Endothelial cell of umbilical vein (primary cell): Measurements from ENCODE around the gene OR52I2. TPM values are rescaled to one million over a fixed set of nuclear protein-coding genes. Genes with fewer than 3 reads are reported as not detected.

Source experiments
- BruUV-seq: library from RNA; stranded (reverse); fragments of 400-500 nt; replicated peaks from 2 replicates; lab custom pipeline; 2021; lab: Mats Ljungman, UMichigan
- CTCF ChIA-PET: fragments of 300-600, 350-600 bp; sonication (Branson Sonifier 250); formaldehyde crosslinking; loops from one replicate; lab custom pipeline; 2021; ENCODE audit warnings: antibody characterized with exemption, inconsistent platforms; lab: Charles Lee
- POLR2A ChIA-PET: fragments of 300-600, 350-600 bp; sonication (Branson Sonifier 250); formaldehyde crosslinking; loops from one replicate; lab custom pipeline; 2021; ENCODE audit warnings: antibody characterized with exemption, inconsistent platforms; lab: Charles Lee
- DNase-seq: peaks from one replicate; pipeline ENCODE4 v3.0.0-alpha.2; 2011; ENCODE audit warnings: low read depth, low spot score
- FAIRE-seq: peaks from 2 replicates; lab custom pipeline; 2011; peaks lifted over from hg19 to GRCh38; lab: Jason Lieb, UNC
- H2AFZ ChIP-seq: 2 replicates; pipeline ENCODE4 v1.6.0; 2012; ENCODE audit warnings: low read depth, low read length, control low read depth, inconsistent platforms
- H3K27ac ChIP-seq: 2 replicates; pipeline ENCODE4 v1.5.1; 2011; ENCODE audit warnings: low read depth, mild to moderate bottlenecking, control low read depth, low read length, moderate library complexity; ENCODE audit not compliant: insufficient read depth
- H3K27me3 ChIP-seq, 2 experiments: 2 replicates each; pipeline versions ENCODE4 v1.6.0 to v1.6.1; 2011; ENCODE audit warnings: low read length in 2 of 2, mixed read lengths in 1 of 2; ENCODE audit not compliant: control insufficient read depth in 2 of 2, insufficient read depth in 2 of 2
- H3K36me3 ChIP-seq, 2 experiments: 2 replicates in 1 of 2; 3 replicates in 1 of 2; pipeline ENCODE4 v1.5.1; 2011; ENCODE audit warnings: low read length in 2 of 2, mild to moderate bottlenecking in 1 of 2, moderate library complexity in 1 of 2; ENCODE audit not compliant: control insufficient read depth in 2 of 2, insufficient read depth in 2 of 2; ENCODE audit errors: extremely low read depth in 1 of 2
- H3K4me1 ChIP-seq: 3 replicates; pipeline ENCODE4 v1.5.1; 2011; ENCODE audit warnings: mild to moderate bottlenecking, low read length; ENCODE audit not compliant: control insufficient read depth, insufficient read depth; ENCODE audit errors: extremely low read depth
- H3K4me2 ChIP-seq: 2 replicates; pipeline ENCODE4 v1.6.1; 2011; ENCODE audit warnings: low read length, control low read depth, mixed read lengths; ENCODE audit not compliant: insufficient read depth
- H3K4me3 ChIP-seq, 3 experiments: fragments of 200-600 bp in 1 of 3; sonication (generic), shearing (Covaris generic) in 1 of 3; replicated peaks in 1 of 3; 2 replicates each; pipeline ENCODE4 v1.5.1; 2011 to 2016; ENCODE audit warnings: control low read depth in 3 of 3, low read length in 3 of 3, mild to moderate bottlenecking in 2 of 3, inconsistent platforms in 1 of 3, low read depth in 1 of 3, moderate library complexity in 1 of 3; ENCODE audit not compliant: insufficient read depth in 1 of 3
- H3K79me2 ChIP-seq: 2 replicates; pipeline ENCODE4 v1.6.0; 2012; ENCODE audit warnings: low read length, inconsistent platforms; ENCODE audit not compliant: control insufficient read depth, insufficient read depth
- H3K9ac ChIP-seq: replicated peaks from 2 replicates; pipeline ENCODE3; 2011; ENCODE audit warnings: low read length, control low read depth; ENCODE audit not compliant: insufficient read depth; ENCODE audit errors: extremely low read depth
- H3K9me1 ChIP-seq: replicated peaks from 3 replicates; pipeline ENCODE4 v1.6.0; 2011; ENCODE audit warnings: mild to moderate bottlenecking, low read length; ENCODE audit not compliant: control insufficient read depth, insufficient read depth; ENCODE audit errors: extremely low read depth
- H3K9me3 ChIP-seq: replicated peaks from 2 replicates; pipeline ENCODE4 v1.5.1; 2012; ENCODE audit warnings: low read length, inconsistent platforms; ENCODE audit not compliant: control insufficient read depth, insufficient read depth
- H4K20me1 ChIP-seq: replicated peaks from 2 replicates; pipeline ENCODE3; 2011; ENCODE audit warnings: mild to moderate bottlenecking, low read length; ENCODE audit not compliant: control insufficient read depth, insufficient read depth; ENCODE audit errors: extremely low read depth
- CTCF ChIP-seq, 2 donors: IDR thresholded peaks; 1 replicate in 1 of 2; 2 replicates in 1 of 2; pipeline ENCODE4 v1.5.1; 2011; ENCODE audit warnings: low read length in 2 of 2, mild to moderate bottlenecking in 2 of 2, moderate library complexity in 2 of 2, control low read depth in 1 of 2, inconsistent platforms in 1 of 2, low read depth in 1 of 2; ENCODE audit not compliant: insufficient read depth in 1 of 2; ENCODE audit errors: extremely low read depth in 1 of 2
- EZH2 ChIP-seq: IDR thresholded peaks from 2 replicates; pipeline ENCODE4 v1.6.1; 2012; ENCODE audit warnings: borderline replicate concordance, low read depth, mild to moderate bottlenecking, moderate library complexity, low read length, inconsistent platforms; ENCODE audit not compliant: severe bottlenecking
- FOS ChIP-seq: IDR thresholded peaks from 2 replicates; pipeline ENCODE4 v1.6.1; 2011; ENCODE audit warnings: mild to moderate bottlenecking, low read length, moderate library complexity, borderline replicate concordance; ENCODE audit not compliant: insufficient read depth
- GATA2 ChIP-seq: IDR thresholded peaks from 2 replicates; pipeline ENCODE4 v1.7.0; 2011; ENCODE audit warnings: low read depth, mild to moderate bottlenecking, moderate library complexity, mixed read lengths, low read length; ENCODE audit not compliant: insufficient read length, insufficient read depth
- JUN ChIP-seq: IDR thresholded peaks from 2 replicates; pipeline ENCODE4 v1.6.1; 2011; ENCODE audit warnings: borderline replicate concordance, low read depth; ENCODE audit not compliant: insufficient read length, insufficient read depth
- MAX ChIP-seq: IDR thresholded peaks from 2 replicates; pipeline ENCODE4 v1.6.1; 2011; ENCODE audit not compliant: insufficient read depth, insufficient read length
- MYC ChIP-seq: IDR thresholded peaks from one replicate; pipeline ENCODE4 v1.6.1; 2011; ENCODE audit warnings: mild to moderate bottlenecking, low read depth, low read length
- POLR2A ChIP-seq: IDR thresholded peaks from 2 replicates; pipeline ENCODE4 v1.6.1; 2012; ENCODE audit warnings: low read depth, mild to moderate bottlenecking, control low read depth, low read length
- POLR2AphosphoS5 ChIP-seq: IDR thresholded peaks from 2 replicates; pipeline ENCODE4 v1.6.1; 2012; ENCODE audit warnings: low read depth, mild to moderate bottlenecking, control low read depth, low read length, moderate library complexity; ENCODE audit not compliant: insufficient read depth
- dilution Hi-C: fragments of 300-500 bp; cut with MboI; formaldehyde crosslinking; loops from one replicate; pipeline ENCODE4 v1.15.0; 2019; ENCODE audit warnings: low sequenced_read_pairs; ENCODE audit not compliant: extremely low pct_ligation_motif_present
- intact Hi-C: fragments of 100-400 bp; cut with micrococcal nuclease; formaldehyde crosslinking; loops from one replicate; pipeline ENCODE4 v1.10.0; 2022
- polyA plus RNA-seq, 4 experiments: library from polyadenylated mRNA; depleted of rRNA in 3 of 4; stranded (reverse) in 3 of 4; unstranded in 1 of 4; fragments of >200 nt; gene quantifications; 2 replicates each; pipeline versions ENCODE4 v1.2.1 to v1.2.3, GENCODE V29; 2011 to 2012; ENCODE audit warnings: missing spikeins in 1 of 4
- total RNA-seq: library from RNA; stranded (reverse); gene quantifications from 2 replicates; pipeline ENCODE4 v1.2.3, GENCODE V29; 2021

Gene OR52I2
- total and polyA plus RNA-seq, 2 donors (not counting 3 experiments of a cell fraction or from before 2014, with no cell fraction given), result not detected

- Histone ChIP-seq H3K79me2 (no peaks in the 10 kb centered on the region), H3K27ac (no peak overlapping the region), H3K9me3 (no peaks in the 10 kb centered on the region), H4K20me1 (no peaks in the 10 kb centered on the region), H3K4me2 (no peak overlapping the region), H3K36me3 (no peaks in the 10 kb centered on the region), H3K9me1 (no peaks in the 10 kb centered on the region), H3K27me3 (no peaks in the 10 kb centered on the region), H2AFZ (no peak overlapping the region), H3K4me3 (no peak overlapping the region), H3K9ac (no peak overlapping the region), H3K4me1 (no peaks in the 10 kb centered on the region)
- DNase-seq (no peak), FAIRE-seq (no peak)
- no TSS peak for BruUV-seq
- intact Hi-C loops (no loop called here), dilution Hi-C loops (no loop called here)
- ChIA-PET CTCF (no interaction called here), POLR2A (no interaction called here)
- no peak for TF ChIP-seq MAX
- TF ChIP-seq GATA2, result no peak
- TF ChIP-seq MYC, result no peak
- no peak for TF ChIP-seq POLR2A
- no peak for TF ChIP-seq CTCF (IDR thresholded peaks at IDR 0.05; ENCODE audit: extremely low read depth in 1 of 2, insufficient read depth in 1 of 2, low read depth in 1 of 2, low read length in 2 of 2)
- TF ChIP-seq POLR2AphosphoS5, result no peak
- no peak for TF ChIP-seq FOS
- no peak for TF ChIP-seq JUN
- no peak for TF ChIP-seq EZH2
Observed at GRCh38 chr11:4642043-4642442, 60.5 kb downstream of the OR52I2 start.

Other genes with a start within 250 kb of the OR52I2 start
- not detected in 2 replicates for gene OR52B4, start 213.4 kb upstream of the OR52I2 start, total RNA-seq
- not detected in 2 replicates for gene OR52B4, start 213.4 kb upstream of the OR52I2 start, polyA plus RNA-seq
- gene TRIM21, start 188.0 kb upstream of the OR52I2 start, total RNA-seq, result 19.1 and 20.8 TPM in 2 replicates
- 18.8 and 18.9 TPM in 2 replicates for gene TRIM21, start 188.0 kb upstream of the OR52I2 start, polyA plus RNA-seq
- not detected in 2 replicates for gene OR52K2, start 132.4 kb upstream of the OR52I2 start, total RNA-seq
- not detected in 2 replicates for gene OR52K2, start 132.4 kb upstream of the OR52I2 start, polyA plus RNA-seq
- gene OR52K1, start 99.1 kb upstream of the OR52I2 start, total RNA-seq, result not detected in 2 replicates
- gene OR52K1, start 99.1 kb upstream of the OR52I2 start, polyA plus RNA-seq, result not detected in 2 replicates
- gene OR52M1, start 36.6 kb upstream of the OR52I2 start, total RNA-seq, result not detected in 2 replicates
- gene OR52M1, start 36.6 kb upstream of the OR52I2 start, polyA plus RNA-seq, result not detected in 2 replicates
- gene OR52I1, start 12.3 kb downstream of the OR52I2 start, total RNA-seq, result not detected in 2 replicates
- not detected in 2 replicates for gene OR52I1, start 12.3 kb downstream of the OR52I2 start, polyA plus RNA-seq
- gene TRIM68, start 26.5 kb downstream of the OR52I2 start, total RNA-seq, result 10.6 and 11.3 TPM in 2 replicates
- 7.2 and 8.1 TPM in 2 replicates for gene TRIM68, start 26.5 kb downstream of the OR52I2 start, polyA plus RNA-seq
- not detected in 2 replicates for gene OR51D1, start 55.7 kb downstream of the OR52I2 start, total RNA-seq
- gene OR51D1, start 55.7 kb downstream of the OR52I2 start, polyA plus RNA-seq, result not detected in 2 replicates
- not detected in 2 replicates for gene OR51E1, start 62.2 kb downstream of the OR52I2 start, total RNA-seq
- gene OR51E1, start 62.2 kb downstream of the OR52I2 start, polyA plus RNA-seq, result not detected in 2 replicates
- gene OR51E2, start 116.1 kb downstream of the OR52I2 start, total RNA-seq, result not detected in 2 replicates
- gene OR51E2, start 116.1 kb downstream of the OR52I2 start, polyA plus RNA-seq, result not detected in 2 replicates
- gene MMP26, start 123.0 kb downstream of the OR52I2 start, total RNA-seq, result not detected in 2 replicates
- gene MMP26, start 123.0 kb downstream of the OR52I2 start, polyA plus RNA-seq, result not detected in 2 replicates
- not detected in 2 replicates for gene OR51F1, start 188.2 kb downstream of the OR52I2 start, total RNA-seq
- gene OR51F1, start 188.2 kb downstream of the OR52I2 start, polyA plus RNA-seq, result not detected in 2 replicates
- gene OR52R1, start 222.6 kb downstream of the OR52I2 start, total RNA-seq, result not detected in 2 replicates
- gene OR52R1, start 222.6 kb downstream of the OR52I2 start, polyA plus RNA-seq, result not detected in 2 replicates
- gene OR51F2, start 239.6 kb downstream of the OR52I2 start, total RNA-seq, result not detected in 2 replicates
- not detected in 2 replicates for gene OR51F2, start 239.6 kb downstream of the OR52I2 start, polyA plus RNA-seq